Breast epithelium (tissue), 4 donors: ENCODE data around the gene ZNF329. TPM values are rescaled to one million over a fixed set of nuclear protein-coding genes. Genes with fewer than 3 reads are reported as not detected.

Experiments
- DNase-seq, 2 donors: peaks; one replicate each; pipeline ENCODE4 v3.0.0-alpha.2; 2019; ENCODE audit warnings: low spot score in 2 of 2
- H3K27ac ChIP-seq, 2 donors: fragments of 200-600 bp; sonication (generic) in 1 of 2; one replicate each; pipeline ENCODE4 v1.5.1; 2016 to 2019; ENCODE audit warnings: mild to moderate bottlenecking in 1 of 2
- H3K27me3 ChIP-seq, 2 donors: fragments of 200-600 bp; sonication (generic) in 1 of 2; one replicate each; pipeline versions ENCODE4 v1.5.1 to v1.6.0; 2017 to 2019; ENCODE audit warnings: control low read depth in 1 of 2, mild to moderate bottlenecking in 1 of 2
- H3K36me3 ChIP-seq: fragments of 200-600 bp; one replicate; pipeline ENCODE4 v1.5.1; 2019
- H3K4me1 ChIP-seq, 2 donors: fragments of 200-600 bp; sonication (generic); one replicate each; pipeline ENCODE4 v1.5.1; 2016 to 2019; ENCODE audit warnings: control low read depth in 1 of 2
- H3K4me3 ChIP-seq, 3 donors: fragments of 200-600 bp; sonication (generic); 1 replicate in 2 of 3; 2 replicates in 1 of 3; pipeline ENCODE4 v1.5.1; 2016 to 2019; ENCODE audit warnings: mild to moderate bottlenecking in 3 of 3, moderate library complexity in 2 of 3
- H3K9me3 ChIP-seq, 2 donors: fragments of 200-600 bp; sonication (generic) in 1 of 2; one replicate each; pipeline ENCODE4 v1.5.1; 2016 to 2019; ENCODE audit warnings: control low read depth in 1 of 2
- POLR2A ChIP-seq: fragments of 450-650 bp; IDR thresholded peaks from one replicate; pipeline ENCODE4 v1.6.1; 2016; ENCODE audit warnings: antibody characterized with exemption, mild to moderate bottlenecking, moderate library complexity
- POLR2AphosphoS5 ChIP-seq, 3 donors: sonication (generic); formaldehyde crosslinking; IDR thresholded peaks; one replicate each; pipeline ENCODE4 v1.6.1; 2017; ENCODE audit warnings: antibody characterized with exemption in 3 of 3
- intact Hi-C: fragments of 100-400 bp; cut with DNase I; formaldehyde crosslinking; loops from one replicate; pipeline ENCODE4 v1.15.1; 2023; ENCODE audit warnings: low total_unique reads
- total RNA-seq, 3 donors: library from RNA; depleted of rRNA; stranded (reverse); fragments of >200 nt; gene quantifications; one replicate each; pipeline ENCODE4 v1.1.0, GENCODE V29; 2016
- TF ChIP-seq, protein P1 (sequence below), 3 donors: fragments of 450-650 bp; IDR thresholded peaks; one replicate each; pipeline ENCODE4 v1.5.1; 2016 to 2017; ENCODE audit warnings: antibody characterized with exemption in 3 of 3, mild to moderate bottlenecking in 3 of 3, moderate library complexity in 3 of 3

The ZNF329 gene
- total RNA-seq, 3 donors from 2014 or later = 6.9 to 20.8 (median 13.8) TPM

GRCh38 chr19:58093071-58093470 is 57.5 kb downstream of the ZNF329 start:
- Histone ChIP-seq H3K27me3 (no peaks in the 10 kb centered on the region), H3K4me1 (no peaks in the 10 kb centered on the region), H3K36me3 (peaks cover 14% of the 10 kb centered on the region), H3K9me3 (peaks cover 62 to 86% of the 10 kb centered on the region in 2 donors), H3K27ac (no peak overlapping the region), H3K4me3 (no peak overlapping the region)
- intact Hi-C loops = loop anchor here (5.0 kb wide), 1 partner anchor 1361 kb away; no protein-coding TSS in a partner anchor
- TF ChIP-seq POLR2A = no peak
- DNase-seq = no peak

DNA sequence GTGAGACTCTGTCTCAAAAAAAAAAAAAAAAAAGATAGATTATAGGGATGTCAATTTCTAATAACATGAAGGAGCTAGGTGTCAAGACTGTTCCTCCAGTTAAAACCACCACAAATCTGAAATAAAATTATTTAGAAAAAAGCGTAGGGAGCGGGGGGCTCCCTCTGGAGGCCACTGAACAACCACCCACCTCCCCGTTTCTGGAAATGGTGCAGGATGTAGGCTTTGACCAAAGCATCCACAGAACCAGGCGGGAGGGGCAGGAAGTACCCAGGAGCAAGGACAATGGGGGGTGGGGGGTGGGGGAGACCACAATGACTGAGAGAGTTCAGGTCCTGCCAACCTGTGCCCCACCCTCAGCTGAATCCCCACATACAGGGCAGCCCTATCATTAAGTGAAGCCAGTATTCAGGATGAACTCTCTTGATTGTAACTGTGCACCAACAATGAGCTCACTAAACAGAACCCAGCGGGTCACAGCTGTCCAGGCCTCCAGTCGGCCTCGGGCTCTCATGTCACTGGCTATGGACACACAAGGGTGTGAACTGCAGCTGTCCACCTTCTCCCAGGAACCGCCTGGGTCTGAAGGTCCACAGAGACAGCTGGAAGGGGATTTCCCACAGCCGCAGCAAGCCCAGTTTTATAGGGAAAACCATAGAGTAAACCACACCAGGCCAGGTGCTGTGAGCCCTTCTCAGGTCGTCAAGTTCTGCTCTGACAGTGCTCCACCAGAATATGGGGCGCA is 59.2 kb downstream of the ZNF329 start:
- DNase-seq = no peak
- peaks cover 79 to 95% of the 10 kb centered on the region in 2 donors for H3K9me3 ChIP-seq
- intact Hi-C loops = loop anchor here (5.0 kb wide), 1 partner anchor 1359 kb away; no protein-coding TSS in a partner anchor
- H3K36me3 ChIP-seq = peaks cover 23% of the 10 kb centered on the region
- no peak overlapping the region for H3K27ac ChIP-seq
- no peaks in the 10 kb centered on the region for H3K4me1 ChIP-seq
- H3K4me3 ChIP-seq = no peak overlapping the region
- TF ChIP-seq POLR2AphosphoS5 (IDR thresholded peaks at IDR 0.05) (no peak), POLR2A (no peak)
- TF ChIP-seq, protein P1, sequence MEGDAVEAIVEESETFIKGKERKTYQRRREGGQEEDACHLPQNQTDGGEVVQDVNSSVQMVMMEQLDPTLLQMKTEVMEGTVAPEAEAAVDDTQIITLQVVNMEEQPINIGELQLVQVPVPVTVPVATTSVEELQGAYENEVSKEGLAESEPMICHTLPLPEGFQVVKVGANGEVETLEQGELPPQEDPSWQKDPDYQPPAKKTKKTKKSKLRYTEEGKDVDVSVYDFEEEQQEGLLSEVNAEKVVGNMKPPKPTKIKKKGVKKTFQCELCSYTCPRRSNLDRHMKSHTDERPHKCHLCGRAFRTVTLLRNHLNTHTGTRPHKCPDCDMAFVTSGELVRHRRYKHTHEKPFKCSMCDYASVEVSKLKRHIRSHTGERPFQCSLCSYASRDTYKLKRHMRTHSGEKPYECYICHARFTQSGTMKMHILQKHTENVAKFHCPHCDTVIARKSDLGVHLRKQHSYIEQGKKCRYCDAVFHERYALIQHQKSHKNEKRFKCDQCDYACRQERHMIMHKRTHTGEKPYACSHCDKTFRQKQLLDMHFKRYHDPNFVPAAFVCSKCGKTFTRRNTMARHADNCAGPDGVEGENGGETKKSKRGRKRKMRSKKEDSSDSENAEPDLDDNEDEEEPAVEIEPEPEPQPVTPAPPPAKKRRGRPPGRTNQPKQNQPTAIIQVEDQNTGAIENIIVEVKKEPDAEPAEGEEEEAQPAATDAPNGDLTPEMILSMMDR (IDR thresholded peaks at IDR 0.05) = no peak
- H3K27me3 ChIP-seq = no peaks in the 10 kb centered on the region

GRCh38 chr19:58089846-58090245 is 60.7 kb downstream of the ZNF329 start:
- H3K4me1 ChIP-seq = no peaks in the 10 kb centered on the region
- intact Hi-C loops = loop anchor here (5.0 kb wide), 1 partner anchor 1358 kb away; no protein-coding TSS in a partner anchor
- H3K4me3 ChIP-seq = no peak overlapping the region
- TF ChIP-seq POLR2AphosphoS5 (IDR thresholded peaks at IDR 0.05) = no peak
- TF ChIP-seq POLR2A = no peak
- TF ChIP-seq, protein P1 (IDR thresholded peaks at IDR 0.05) = no peak
- H3K27me3 ChIP-seq = no peaks in the 10 kb centered on the region
- H3K27ac ChIP-seq = no peak overlapping the region
- DNase-seq = no peak
- peaks cover 91 to 95% of the 10 kb centered on the region in 2 donors for H3K9me3 ChIP-seq
- H3K36me3 ChIP-seq = peaks cover 33% of the 10 kb centered on the region

DNA sequence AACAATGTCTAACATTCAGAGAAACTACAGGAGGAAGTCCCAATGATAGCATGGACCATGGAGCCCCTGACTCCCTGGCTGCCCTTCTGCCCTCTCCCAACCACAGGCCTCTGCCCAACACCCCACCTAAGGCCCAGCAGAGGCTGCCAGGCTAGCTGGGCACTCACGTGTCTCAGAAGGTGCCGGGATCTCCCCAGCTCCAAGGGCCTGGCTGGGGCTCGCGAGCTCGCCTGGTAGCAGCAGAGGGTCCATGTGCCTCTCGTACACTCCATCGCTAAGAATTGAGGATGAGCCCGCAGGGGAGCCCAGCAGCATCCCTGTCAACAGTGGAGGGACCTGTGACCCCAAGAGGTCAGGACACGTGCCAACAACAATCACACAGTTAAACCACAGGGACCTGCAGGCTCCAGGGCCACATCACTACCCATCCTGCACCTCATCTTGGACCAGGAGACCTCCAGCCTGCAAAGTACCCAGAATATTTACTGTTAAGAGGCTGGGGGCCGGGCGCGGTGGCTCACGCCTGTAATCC is 62.0 kb downstream of the ZNF329 start:
- Histone ChIP-seq H3K36me3 (peaks cover 37% of the 10 kb centered on the region), H3K4me1 (no peaks in the 10 kb centered on the region), H3K4me3 (no peak overlapping the region), H3K27ac (no peak overlapping the region), H3K9me3 (peaks cover 95 to 97% of the 10 kb centered on the region in 2 donors), H3K27me3 (no peaks in the 10 kb centered on the region)
- DNase-seq = no peak
- intact Hi-C loops = no loop called here
- TF ChIP-seq POLR2AphosphoS5 (IDR thresholded peaks at IDR 0.05) (no peak), POLR2A (no peak)
- TF ChIP-seq, protein P1 (IDR thresholded peaks at IDR 0.05) = no peak

- no peaks in the 10 kb centered on the region for H3K27me3 ChIP-seq
- H3K9me3 ChIP-seq = peaks cover 96 to 97% of the 10 kb centered on the region in 2 donors
- peak overlapping the region in 1 of 3 donors; percentile 15 for H3K4me3 ChIP-seq
- no peaks in the 10 kb centered on the region for H3K4me1 ChIP-seq
- H3K27ac ChIP-seq = no peak overlapping the region
- peaks cover 37% of the 10 kb centered on the region for H3K36me3 ChIP-seq
- no peak for TF ChIP-seq POLR2A
- no peak for TF ChIP-seq POLR2AphosphoS5 (IDR thresholded peaks at IDR 0.05)
- no peak for DNase-seq
- intact Hi-C loops = no loop called here
These were observed 63.5 kb downstream of the ZNF329 start for GRCh38 chr19:58086825-58087710.
